B cell (primary cell): Measurements from ENCODE around the gene APEX1. TPM values are rescaled to one million over a fixed set of nuclear protein-coding genes. Genes with fewer than 3 reads are reported as not detected.
A peak's percentile ranks its signal among the peaks of the same experiment; 100 is the strongest.

Source experiments
- ATAC-seq: fragments of 200-7000 bp; cut with Tn5 transposase; one replicate; pipeline ENCODE4 v1.10.0; 2021; ENCODE audit warnings: low read depth, mild to moderate bottlenecking, moderate number of reproducible peaks, moderate library complexity
- CTCF ChIA-PET: fragments of 350-600 bp; sonication (Branson Sonifier 250); formaldehyde crosslinking; loops from one replicate; lab custom pipeline; 2021; ENCODE audit warnings: antibody characterized with exemption, inconsistent platforms; lab: Charles Lee
- POLR2A ChIA-PET: fragments of 350-600 bp; sonication (Branson Sonifier 250); formaldehyde crosslinking; loops from one replicate; lab custom pipeline; 2021; ENCODE audit warnings: antibody characterized with exemption; lab: Charles Lee
- DNase-seq: peaks from one replicate; pipeline ENCODE4 v3.0.0; 2013
- H2AFZ ChIP-seq: 2 replicates; pipeline ENCODE4 v1.6.1; 2012; ENCODE audit warnings: mild to moderate bottlenecking, low read depth, low read length; ENCODE audit not compliant: insufficient read depth, poor library complexity, severe bottlenecking
- H3K27ac ChIP-seq, 2 donors: 1 replicate in 1 of 2; 2 replicates in 1 of 2; pipeline ENCODE4 v1.5.1; 2012 to 2013; ENCODE audit warnings: low read length in 2 of 2, mild to moderate bottlenecking in 2 of 2, moderate library complexity in 1 of 2
- H3K27me3 ChIP-seq, 4 experiments: fragments of 200-600 bp in 1 of 4; sonication (generic) in 1 of 4; replicated peaks in 1 of 4; 1 replicate in 2 of 4; 2 replicates in 2 of 4; pipeline versions ENCODE4 v1.6.1 to v1.7.0; 2013 to 2016; ENCODE audit warnings: low read length in 3 of 4, mild to moderate bottlenecking in 2 of 4, mixed read lengths in 1 of 4, moderate library complexity in 1 of 4; ENCODE audit not compliant: insufficient read depth in 4 of 4, control insufficient read depth in 3 of 4; ENCODE audit errors: control extremely low read depth in 1 of 4
- H3K36me3 ChIP-seq, 2 experiments: replicated peaks in 1 of 2; 1 replicate in 1 of 2; 2 replicates in 1 of 2; pipeline versions ENCODE4 v1.6.1 to v1.7.1; 2013; ENCODE audit warnings: low read length in 1 of 2; ENCODE audit not compliant: insufficient read depth in 2 of 2, control insufficient read depth in 1 of 2; ENCODE audit errors: control extremely low read depth in 1 of 2, extremely low read depth in 1 of 2
- H3K4me1 ChIP-seq, 2 donors: fragments of 200-600 bp in 1 of 2; sonication (generic) in 1 of 2; 1 replicate in 1 of 2; 2 replicates in 1 of 2; pipeline versions ENCODE4 v1.5.1 to v1.6.1; 2013 to 2017; ENCODE audit warnings: low read length in 2 of 2; ENCODE audit not compliant: control insufficient read depth in 2 of 2, insufficient read depth in 2 of 2
- H3K4me2 ChIP-seq: replicated peaks from 2 replicates; pipeline ENCODE3; 2012; ENCODE audit warnings: mild to moderate bottlenecking, low read depth, low read length; ENCODE audit not compliant: poor library complexity, severe bottlenecking
- H3K4me3 ChIP-seq, 5 experiments: fragments of 200-600 bp in 1 of 5; sonication (generic) in 1 of 5; 1 replicate in 3 of 5; 2 replicates in 2 of 5; pipeline versions ENCODE4 v1.5.1 to v1.7.0; 2011 to 2016; ENCODE audit warnings: low read length in 4 of 5, mild to moderate bottlenecking in 4 of 5, low read depth in 2 of 5, control low read depth in 1 of 5, moderate library complexity in 1 of 5; ENCODE audit not compliant: insufficient read depth in 1 of 5; ENCODE audit errors: control extremely low read depth in 1 of 5, extremely low read depth in 1 of 5
- H3K79me2 ChIP-seq: fragments of 200-600 bp; sonication (generic); one replicate; pipeline ENCODE4 v1.6.0; 2016; ENCODE audit warnings: low read length; ENCODE audit not compliant: control insufficient read depth, insufficient read depth
- H3K9ac ChIP-seq: fragments of 200-600 bp; sonication (generic); 2 replicates; pipeline ENCODE4 v1.6.1; 2017; ENCODE audit warnings: mild to moderate bottlenecking, low read length, moderate library complexity
- H3K9me3 ChIP-seq, 3 donors: one replicate each; pipeline versions ENCODE4 v1.6.1 to v1.7.1; 2013; ENCODE audit warnings: low read length in 2 of 3; ENCODE audit not compliant: control insufficient read depth in 2 of 3, insufficient read depth in 1 of 3; ENCODE audit errors: control extremely low read depth in 1 of 3
- H4K20me1 ChIP-seq: 2 replicates; pipeline ENCODE4 v1.6.0; 2012; ENCODE audit warnings: mild to moderate bottlenecking, low read length; ENCODE audit not compliant: insufficient read depth, control insufficient read depth, poor library complexity, severe bottlenecking
- H3K27ac Mint-ChIP-seq: one replicate; pipeline ENCODE4 v1.8.0; 2021; ENCODE audit warnings: mixed read lengths
- H3K27me3 Mint-ChIP-seq: one replicate; pipeline ENCODE4 v1.8.0; 2021; ENCODE audit warnings: mixed read lengths
- H3K4me1 Mint-ChIP-seq: one replicate; pipeline ENCODE4 v1.8.0; 2021; ENCODE audit warnings: mixed read lengths
- H3K4me3 Mint-ChIP-seq: one replicate; pipeline ENCODE4 v1.8.0; 2021; ENCODE audit warnings: mixed read lengths
- H3K9me3 Mint-ChIP-seq: one replicate; pipeline ENCODE4 v1.8.0; 2022; ENCODE audit warnings: mixed read lengths; ENCODE audit not compliant: insufficient read depth
- CTCF ChIP-seq: fragments of 200-600 bp; IDR thresholded peaks from one replicate; pipeline ENCODE4 v1.8.0; 2022; ENCODE audit warnings: antibody characterized with exemption, mild to moderate bottlenecking
- EZH2 ChIP-seq: IDR thresholded peaks from 2 replicates; pipeline ENCODE4 v1.6.1; 2012; ENCODE audit warnings: borderline replicate concordance, low read depth, mild to moderate bottlenecking, moderate library complexity, low read length; ENCODE audit not compliant: insufficient read depth, poor library complexity, severe bottlenecking
- WGBS: methylation state at CpG from one replicate; pipeline ENCODE4 v1.1.5; 2013; ENCODE audit warnings: missing lambda C conversion rate; ENCODE audit not compliant: insufficient coverage; 5-methylcytosine and 5-hydroxymethylcytosine counted together
- intact Hi-C: fragments of 100-400 bp; cut with micrococcal nuclease; formaldehyde crosslinking; loops from one replicate; pipeline ENCODE4 v1.10.0; 2022
- polyA plus RNA-seq: library from polyadenylated mRNA; depleted of rRNA; stranded (reverse); fragments of >200 nt; gene quantifications from 2 replicates; pipeline ENCODE4 v1.2.3, GENCODE V29; 2012
- total RNA-seq, 2 donors: library from RNA; stranded (reverse); fragments of 120-200 nt in 1 of 2; gene quantifications; 1 replicate in 1 of 2; 2 replicates in 1 of 2; pipeline versions ENCODE4 v1.2.3 to v1.2.4, GENCODE V29; 2013 to 2022

APEX1 gene
- total and polyA plus RNA-seq, 2 donors (not counting 1 experiment from before 2014, with no cell fraction given): 103 to 169 TPM

GRCh38 chr14:20489093-20489994 lies 34.3 kb downstream of the APEX1 start:
- peak; percentile 59 for DNase-seq

More at GRCh38 chr14:20489093-20489994, 34.3 kb downstream of the APEX1 start:
- Histone ChIP-seq H3K79me2 (no peaks in the 10 kb centered on the region), H3K4me2 (peak overlapping the region; percentile 67), H2AFZ (peak overlapping the region; percentile 52), H3K9ac (peak overlapping the region; percentile 39), H3K9me3 (no peaks in the 10 kb centered on the region), H3K27ac (peak overlapping the region; percentile 44 to 72), H3K27me3 (no peaks in the 10 kb centered on the region), H3K4me1 (peaks cover 67 to 76% of the 10 kb centered on the region in 2 donors), H4K20me1 (no peaks in the 10 kb centered on the region), H3K36me3 (no peaks in the 10 kb centered on the region), H3K4me3 (peak overlapping the region in 4 of 5 experiments; percentile 15 to 30 (median 24))
- peak; percentile 83 for ATAC-seq
- intact Hi-C loops: loop anchor here (1.0 kb wide), 1 partner anchor 12 kb away; no protein-coding TSS in a partner anchor
- no peaks in the 10 kb centered on the region for H3K9me3 Mint-ChIP-seq
- peak overlapping the region; percentile 85 for H3K4me3 Mint-ChIP-seq
- TF ChIP-seq EZH2 (no peak), CTCF (no peak)
- ChIA-PET CTCF (interaction anchor here (1.0 to 2.5 kb wide), 4 partner anchors 13 to 41 kb away, joined by 3 to 12 read pairs (median 4); partner anchors contain the start of gene PNP), POLR2A (interaction anchor here (0.8 to 1.5 kb wide), 3 partner anchors 13 to 25 kb away, joined by 3 to 11 read pairs (median 3); no protein-coding TSS in a partner anchor)
- peaks cover 65% of the 10 kb centered on the region for H3K4me1 Mint-ChIP-seq
- no peaks in the 10 kb centered on the region for H3K27me3 Mint-ChIP-seq
- peak overlapping the region; percentile 95 for H3K27ac Mint-ChIP-seq
- WGBS: 4% methylated on average over 3 of the region's 6 CpGs
